GM23248 (cell line): ENCODE measurements around the gene ERMAP.

ENCODE experiments used
- EZH2 ChIP-seq: fragments of 200-600 bp; sonication (generic); IDR thresholded peaks from 2 replicates; pipeline ENCODE4 v1.6.1; 2018; ENCODE audit warnings: antibody characterized with exemption, mild to moderate bottlenecking; ENCODE audit not compliant: insufficient read depth, poor library complexity, severe bottlenecking
- EZH2phosphoT487 ChIP-seq: fragments of 200-600 bp; sonication (generic); IDR thresholded peaks from 2 replicates; pipeline ENCODE4 v1.6.1; 2018; ENCODE audit warnings: antibody characterized with exemption, moderate library complexity, mild to moderate bottlenecking, low read depth; ENCODE audit not compliant: insufficient read depth

GRCh38 chr1:42780176-42780575, 36.7 kb upstream of the ERMAP start:
- no peak for TF ChIP-seq EZH2
- TF ChIP-seq EZH2phosphoT487 = no peak
